Calu3 (cell line): ENCODE results near the gene COL20A1. TPM values are rescaled to one million over a fixed set of nuclear protein-coding genes. Genes with fewer than 3 reads are reported as not detected.
"Not testable (repeated sequence)": the region's sequence is repeated elsewhere in the genome, so short reads cannot be mapped to it uniquely, and the experiment has no call there.

Experiments
- BruUV-seq: library from RNA; stranded (reverse); fragments of 400-500 nt; replicated peaks from 2 replicates; lab custom pipeline; 2021; lab: Mats Ljungman, UMichigan
- CTCF ChIA-PET: fragments of 300-600 bp; sonication (Branson Sonifier 250); formaldehyde crosslinking; loops from one replicate; lab custom pipeline; 2022; ENCODE audit warnings: antibody characterized with exemption; lab: Charles Lee
- DNase-seq: peaks from one replicate; pipeline ENCODE4 v3.0.0; 2022
- H3K27ac Mint-ChIP-seq: one replicate; pipeline ENCODE4 v1.8.0; 2022; ENCODE audit warnings: mixed read lengths; ENCODE audit not compliant: unreplicated experiment
- H3K27me3 Mint-ChIP-seq: one replicate; pipeline ENCODE4 v1.8.0; 2022; ENCODE audit warnings: mixed read lengths; ENCODE audit not compliant: unreplicated experiment
- H3K36me3 Mint-ChIP-seq: one replicate; pipeline ENCODE4 v1.8.0; 2022; ENCODE audit warnings: mild to moderate bottlenecking, moderate library complexity, mixed read lengths; ENCODE audit not compliant: insufficient read depth, unreplicated experiment
- H3K4me1 Mint-ChIP-seq: one replicate; pipeline ENCODE4 v1.8.0; 2022; ENCODE audit warnings: mild to moderate bottlenecking, low read depth, mixed read lengths; ENCODE audit not compliant: unreplicated experiment
- H3K4me3 Mint-ChIP-seq: one replicate; pipeline ENCODE4 v1.8.0; 2022; ENCODE audit warnings: mild to moderate bottlenecking, low read depth, moderate library complexity, mixed read lengths; ENCODE audit not compliant: unreplicated experiment
- H3K9me3 Mint-ChIP-seq: one replicate; pipeline ENCODE4 v1.8.0; 2022; ENCODE audit warnings: low read depth, mixed read lengths; ENCODE audit not compliant: unreplicated experiment
- intact Hi-C: fragments of 100-400 bp; cut with micrococcal nuclease; formaldehyde crosslinking; loops from one replicate; pipeline ENCODE4 v1.10.0; 2022; ENCODE audit not compliant: unreplicated experiment
- total RNA-seq: library from RNA; stranded (reverse); gene quantifications from 2 replicates; pipeline ENCODE4 v1.2.3, GENCODE V29; 2022
- TF ChIP-seq, protein P1 (sequence below): fragments of 200-600 bp; IDR thresholded peaks from one replicate; pipeline ENCODE4 v1.8.0; 2022; ENCODE audit warnings: antibody characterized with exemption; ENCODE audit not compliant: unreplicated experiment

COL20A1 gene
- total RNA-seq, 1 experiment from 2014 or later = not detected

DNA sequence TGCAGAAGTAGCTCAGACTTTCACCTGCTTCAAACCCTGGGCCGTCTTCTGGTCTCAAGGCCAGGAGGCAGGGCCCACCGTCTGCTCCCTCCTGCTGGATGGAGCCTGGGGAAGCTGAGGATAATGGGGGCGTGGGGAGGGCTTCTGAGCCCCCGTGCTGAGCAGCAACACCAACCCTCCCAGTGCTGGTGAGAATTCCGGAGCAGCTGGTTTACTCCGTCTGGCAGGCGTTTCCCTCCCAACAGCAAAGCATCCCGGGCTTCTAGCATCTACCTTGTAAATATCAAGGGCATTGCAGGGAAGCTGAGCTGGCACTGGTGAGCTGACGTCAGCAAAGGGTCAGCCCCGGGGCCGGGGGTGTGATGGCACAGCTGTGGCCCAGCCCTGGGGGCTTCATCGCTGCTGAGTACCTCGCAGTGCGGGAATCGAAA lies 85.0 kb downstream of the COL20A1 start:
- Mint-ChIP-seq H3K4me3 (no peak overlapping the region), H3K36me3 (no peaks in the 10 kb centered on the region), H3K4me1 (no peaks in the 10 kb centered on the region), H3K9me3 (no peaks in the 10 kb centered on the region), H3K27me3 (peaks cover 99% of the 10 kb centered on the region), H3K27ac (no peak overlapping the region)
- TF ChIP-seq, protein P1, sequence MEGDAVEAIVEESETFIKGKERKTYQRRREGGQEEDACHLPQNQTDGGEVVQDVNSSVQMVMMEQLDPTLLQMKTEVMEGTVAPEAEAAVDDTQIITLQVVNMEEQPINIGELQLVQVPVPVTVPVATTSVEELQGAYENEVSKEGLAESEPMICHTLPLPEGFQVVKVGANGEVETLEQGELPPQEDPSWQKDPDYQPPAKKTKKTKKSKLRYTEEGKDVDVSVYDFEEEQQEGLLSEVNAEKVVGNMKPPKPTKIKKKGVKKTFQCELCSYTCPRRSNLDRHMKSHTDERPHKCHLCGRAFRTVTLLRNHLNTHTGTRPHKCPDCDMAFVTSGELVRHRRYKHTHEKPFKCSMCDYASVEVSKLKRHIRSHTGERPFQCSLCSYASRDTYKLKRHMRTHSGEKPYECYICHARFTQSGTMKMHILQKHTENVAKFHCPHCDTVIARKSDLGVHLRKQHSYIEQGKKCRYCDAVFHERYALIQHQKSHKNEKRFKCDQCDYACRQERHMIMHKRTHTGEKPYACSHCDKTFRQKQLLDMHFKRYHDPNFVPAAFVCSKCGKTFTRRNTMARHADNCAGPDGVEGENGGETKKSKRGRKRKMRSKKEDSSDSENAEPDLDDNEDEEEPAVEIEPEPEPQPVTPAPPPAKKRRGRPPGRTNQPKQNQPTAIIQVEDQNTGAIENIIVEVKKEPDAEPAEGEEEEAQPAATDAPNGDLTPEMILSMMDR = no peak
- CTCF ChIA-PET = interaction anchor here (0.7 to 0.9 kb wide), 2 partner anchors 10 to 155 kb away, joined by 3 to 4 read pairs; no protein-coding TSS in a partner anchor
- no TSS peak for BruUV-seq
- DNase-seq = no peak
- intact Hi-C loops = no loop called here

DNA sequence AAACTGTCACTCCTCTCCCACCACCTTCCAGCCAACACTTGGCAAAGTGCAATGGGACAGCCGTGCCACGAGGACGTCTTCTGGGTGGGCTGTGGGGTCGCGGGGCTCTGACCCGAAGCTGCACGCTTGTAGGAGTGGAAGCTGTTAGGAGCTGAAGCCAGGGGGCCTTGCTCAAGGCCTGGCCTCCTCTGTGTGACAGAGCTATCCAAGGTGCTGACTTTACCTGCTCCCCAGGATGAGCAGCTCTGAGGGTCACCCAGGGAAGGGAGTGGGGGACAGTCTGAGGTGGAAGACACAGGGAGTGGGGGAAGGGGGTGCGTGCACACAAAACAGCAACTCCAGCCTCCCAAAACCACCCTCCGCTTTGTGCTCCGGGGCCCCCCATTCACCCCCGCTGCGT lies 85.6 kb downstream of the COL20A1 start:
- intact Hi-C loops = no loop called here
- CTCF ChIA-PET = interaction anchor here (0.9 kb wide), 1 partner anchor 155 kb away, joined by 4 read pairs; no protein-coding TSS in a partner anchor
- H3K36me3 Mint-ChIP-seq = no peaks in the 10 kb centered on the region
- TF ChIP-seq, protein P1 = no peak
- no TSS peak for BruUV-seq
- no peak for DNase-seq
- peaks cover 99% of the 10 kb centered on the region for H3K27me3 Mint-ChIP-seq
- H3K4me3 Mint-ChIP-seq = no peak overlapping the region
- H3K4me1 Mint-ChIP-seq = no peaks in the 10 kb centered on the region
- no peak overlapping the region for H3K27ac Mint-ChIP-seq
- H3K9me3 Mint-ChIP-seq = no peaks in the 10 kb centered on the region

DNA sequence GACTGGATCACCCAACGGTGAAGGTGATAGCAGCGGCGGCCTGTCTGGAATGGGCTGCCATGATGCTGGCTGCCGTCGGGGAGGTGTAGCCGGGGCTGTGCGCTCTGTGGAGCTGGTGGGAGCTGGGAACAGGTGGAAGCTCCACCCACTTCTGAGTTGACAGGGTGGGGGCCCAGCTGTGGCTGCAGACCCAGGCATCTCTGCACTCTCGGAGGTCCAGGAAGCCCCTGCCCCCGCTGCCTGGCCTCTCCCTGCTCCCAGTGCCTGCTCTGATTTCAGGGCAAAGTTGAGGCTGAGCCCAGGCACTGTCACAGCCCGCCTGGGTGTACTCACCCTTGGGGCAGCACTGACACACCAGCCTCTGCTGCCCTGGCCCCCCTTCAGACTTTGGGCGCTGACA lies 86.3 kb downstream of the COL20A1 start:
- H3K27ac Mint-ChIP-seq = no peak overlapping the region
- DNase-seq = no peak
- no TSS peak for BruUV-seq
- peaks cover 96% of the 10 kb centered on the region for H3K27me3 Mint-ChIP-seq
- TF ChIP-seq, protein P1 = no peak
- no peaks in the 10 kb centered on the region for H3K4me1 Mint-ChIP-seq
- H3K4me3 Mint-ChIP-seq = no peak overlapping the region
- intact Hi-C loops = no loop called here
- CTCF ChIA-PET = interaction anchor here (0.5 kb wide), 1 partner anchor 8 kb away, joined by 3 read pairs; no protein-coding TSS in a partner anchor
- no peaks in the 10 kb centered on the region for H3K36me3 Mint-ChIP-seq
- H3K9me3 Mint-ChIP-seq = no peaks in the 10 kb centered on the region

DNA sequence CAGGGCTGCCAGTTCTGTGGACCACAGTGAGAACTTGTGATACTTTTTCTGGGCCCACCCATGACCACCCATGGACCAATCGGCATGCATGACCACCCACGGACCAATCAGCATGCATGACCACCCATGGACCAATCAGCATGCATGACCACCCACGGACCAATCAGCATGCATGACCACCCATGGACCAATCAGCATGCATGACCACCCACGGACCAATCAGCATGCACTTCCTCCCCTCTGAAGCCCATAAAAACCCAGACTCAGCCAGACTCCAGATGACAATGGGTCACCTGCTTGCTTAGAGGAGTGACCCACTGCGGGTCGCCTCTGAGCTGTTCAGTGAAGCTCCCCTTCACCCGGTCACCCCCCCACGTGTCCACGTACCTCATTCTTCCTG lies 86.9 kb downstream of the COL20A1 start:
- not testable (repeated sequence) for H3K27ac Mint-ChIP-seq, BruUV-seq, H3K36me3 Mint-ChIP-seq, H3K4me1 Mint-ChIP-seq, DNase-seq, H3K9me3 Mint-ChIP-seq, H3K4me3 Mint-ChIP-seq
- peaks cover 90% of the 10 kb centered on the region for H3K27me3 Mint-ChIP-seq
- intact Hi-C loops = loop anchor here (2.0 to 5.0 kb wide), 2 partner anchors 71 to 158 kb away; no protein-coding TSS in a partner anchor
- CTCF ChIA-PET = interaction anchor here (0.5 to 3.8 kb wide), 2 partner anchors 9 to 70 kb away, joined by 3 to 55 read pairs; no protein-coding TSS in a partner anchor

DNA sequence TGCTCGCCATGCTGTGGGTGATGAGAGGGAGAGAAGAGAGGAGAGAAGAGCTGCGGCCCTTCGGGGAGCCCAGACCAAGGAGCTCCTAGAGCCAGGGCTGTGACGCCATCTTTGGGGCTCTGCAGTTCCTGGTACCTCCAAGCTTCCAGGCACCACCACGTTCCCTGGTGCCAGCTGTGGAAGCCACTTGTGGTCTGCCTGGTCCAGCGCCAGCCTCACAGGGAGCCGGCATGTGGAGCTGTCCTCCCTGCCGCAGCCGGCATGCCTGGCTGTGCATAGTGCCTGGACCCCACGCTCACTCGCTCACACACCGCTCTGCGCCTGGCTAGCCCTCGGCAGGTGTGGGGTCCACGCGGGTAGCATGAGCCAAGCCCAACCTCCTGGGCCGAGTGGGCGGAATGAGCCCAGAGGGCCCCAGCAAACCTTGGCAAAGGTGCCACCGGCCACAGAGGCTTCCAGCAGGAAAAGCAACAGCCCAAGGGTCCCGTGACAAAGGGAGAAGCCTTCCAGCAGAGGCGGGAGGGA lies 87.4 kb downstream of the COL20A1 start:
- BruUV-seq = no TSS peak
- H3K4me3 Mint-ChIP-seq = no peak overlapping the region
- no peaks in the 10 kb centered on the region for H3K4me1 Mint-ChIP-seq
- peaks cover 88% of the 10 kb centered on the region for H3K27me3 Mint-ChIP-seq
- H3K27ac Mint-ChIP-seq = no peak overlapping the region
- no peaks in the 10 kb centered on the region for H3K36me3 Mint-ChIP-seq
- no peak for DNase-seq
- intact Hi-C loops = loop anchor here (2.0 to 5.0 kb wide), 2 partner anchors 72 to 158 kb away; no protein-coding TSS in a partner anchor
- TF ChIP-seq, protein P1 = no peak
- peaks cover 2% of the 10 kb centered on the region for H3K9me3 Mint-ChIP-seq
- CTCF ChIA-PET = interaction anchor here (0.7 to 3.8 kb wide), 3 partner anchors 71 to 157 kb away, joined by 3 to 55 read pairs (median 49); no protein-coding TSS in a partner anchor
